HepG2 (cell line): ENCODE measurements around the gene GADD45GIP1.

Experiments
- CBFB ChIP-seq: sonication (generic); formaldehyde crosslinking; IDR thresholded peaks from 2 replicates; pipeline ENCODE4 v1.4.0; 2020; ENCODE audit warnings: missing genetic modification reagents
- CTCF ChIP-seq: sonication (generic); formaldehyde crosslinking; IDR thresholded peaks from 2 replicates; pipeline ENCODE4 v1.5.0; 2020; ENCODE audit warnings: mild to moderate bottlenecking, missing genetic modification reagents, moderate library complexity
- ELF3 ChIP-seq: IDR thresholded peaks from 2 replicates; pipeline ENCODE4 v1.6.1; 2016; ENCODE audit warnings: missing genetic modification reagents, missing compliant biosample characterization
- EZH2 ChIP-seq: conservative IDR thresholded peaks from 2 replicates; pipeline ENCODE4 v1.6.1; 2012; ENCODE audit warnings: mild to moderate bottlenecking, low read depth, low read length, moderate library complexity
- HHEX ChIP-seq: IDR thresholded peaks from 2 replicates; pipeline ENCODE4 v1.6.1; 2016; ENCODE audit warnings: control low read depth
- THRA ChIP-seq: sonication (generic); formaldehyde crosslinking; IDR thresholded peaks from 2 replicates; pipeline ENCODE4 v1.4.0; 2020; ENCODE audit warnings: missing genetic modification reagents, borderline replicate concordance
- ZFP1 ChIP-seq: IDR thresholded peaks from 2 replicates; pipeline ENCODE4 v1.6.1; 2016
- ZNF275 ChIP-seq: sonication (generic); formaldehyde crosslinking; IDR thresholded peaks from 2 replicates; pipeline ENCODE4 v1.8.0; 2022; ENCODE audit warnings: missing genetic modification reagents, mild to moderate bottlenecking, inconsistent platforms, borderline replicate concordance
- ZNF343 ChIP-seq: sonication (generic); formaldehyde crosslinking; IDR thresholded peaks from 2 replicates; pipeline ENCODE4 v1.4.0; 2020; ENCODE audit warnings: mild to moderate bottlenecking, missing genetic modification reagents
- TF ChIP-seq, protein P1 (sequence below): sonication (generic); formaldehyde crosslinking; conservative IDR thresholded peaks from 2 replicates; pipeline ENCODE4 v1.4.0; 2020; ENCODE audit warnings: missing genetic modification reagents

- TF ChIP-seq HHEX (CRISPR knock-in tag) (no peak), EZH2 (no peak), CTCF (CRISPR knock-in tag) (no peak), ZNF343 (CRISPR knock-in tag) (no peak), THRA (no peak), ELF3 (no peak), CBFB (CRISPR knock-in tag) (no peak), ZNF275 (CRISPR knock-in tag) (no peak), ZFP1 (CRISPR knock-in tag) (no peak)
- TF ChIP-seq, protein P1, sequence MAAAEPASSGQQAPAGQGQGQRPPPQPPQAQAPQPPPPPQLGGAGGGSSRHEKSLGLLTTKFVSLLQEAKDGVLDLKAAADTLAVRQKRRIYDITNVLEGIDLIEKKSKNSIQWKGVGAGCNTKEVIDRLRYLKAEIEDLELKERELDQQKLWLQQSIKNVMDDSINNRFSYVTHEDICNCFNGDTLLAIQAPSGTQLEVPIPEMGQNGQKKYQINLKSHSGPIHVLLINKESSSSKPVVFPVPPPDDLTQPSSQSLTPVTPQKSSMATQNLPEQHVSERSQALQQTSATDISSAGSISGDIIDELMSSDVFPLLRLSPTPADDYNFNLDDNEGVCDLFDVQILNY (CRISPR knock-in tag): no peak
Measured at GRCh38 chr19:12946092-12946721, 10.8 kb downstream of the GADD45GIP1 start.
